Islet precursor cell (in vitro differentiated cells): ENCODE results near the gene CFAP161.

ENCODE experiments used
- DNase-seq: peaks from one replicate; pipeline ENCODE4 v3.0.0-alpha.2; 2018

Gene CFAP161

GRCh38 chr15:81133782-81134461 lies at the start of gene CFAP161:
Gene CFAP161 (plus strand): TSS chr15:81134270. CDS start chr15:81134330, 60 bp downstream.
- peak; percentile 97 for DNase-seq

GRCh38 chr15:81084716-81085115 lies 49.4 kb upstream of the CFAP161 start:
- peak; percentile 20 for DNase-seq

- DNase-seq, result no peak
Measured at GRCh38 chr15:81085213-81085612, 48.9 kb upstream of the CFAP161 start.

GRCh38 chr15:81085898-81086297 lies 48.2 kb upstream of the CFAP161 start:
- no peak for DNase-seq

- DNase-seq, result no peak
Measured at GRCh38 chr15:81087066-81087465, 47.0 kb upstream of the CFAP161 start.

GRCh38 chr15:81087694-81088093 lies 46.4 kb upstream of the CFAP161 start:
- DNase-seq, result no peak

GRCh38 chr15:81088470-81089013 lies 45.5 kb upstream of the CFAP161 start:
- no peak for DNase-seq

- peak; percentile 80 for DNase-seq
Measured at GRCh38 chr15:81091889-81092558, 42.0 kb upstream of the CFAP161 start.

GRCh38 chr15:81092559-81092902 lies 41.5 kb upstream of the CFAP161 start:
- no peak for DNase-seq

GRCh38 chr15:81093961-81094360 lies 40.1 kb upstream of the CFAP161 start:
- no peak for DNase-seq

GRCh38 chr15:81095690-81096365 lies 38.2 kb upstream of the CFAP161 start:
- no peak for DNase-seq

GRCh38 chr15:81096398-81096797 lies 37.7 kb upstream of the CFAP161 start:
- no peak for DNase-seq

GRCh38 chr15:81097116-81097889 lies 36.8 kb upstream of the CFAP161 start:
- no peak for DNase-seq

- no peak for DNase-seq
Measured at GRCh38 chr15:81097890-81098280, 36.2 kb upstream of the CFAP161 start.

- DNase-seq, result no peak
Measured at GRCh38 chr15:81098349-81098748, 35.7 kb upstream of the CFAP161 start.

GRCh38 chr15:81098861-81099651 lies 35.0 kb upstream of the CFAP161 start:
- DNase-seq, result no peak

- no peak for DNase-seq
Measured at GRCh38 chr15:81101894-81102815, 31.9 kb upstream of the CFAP161 start.

GRCh38 chr15:81103857-81104256 lies 30.2 kb upstream of the CFAP161 start:
- DNase-seq, result no peak

- no peak for DNase-seq
Measured at GRCh38 chr15:81105545-81105944, 28.5 kb upstream of the CFAP161 start.

- peak; percentile 75 for DNase-seq
Measured at GRCh38 chr15:81106560-81106959, 27.5 kb upstream of the CFAP161 start.

GRCh38 chr15:81107889-81108288 lies 26.2 kb upstream of the CFAP161 start:
- no peak for DNase-seq
